Mesendoderm (in vitro differentiated cells): ENCODE data around the gene BTNL2.

Experiments
- DNase-seq: peaks from one replicate; pipeline ENCODE4 v3.0.0; 2013
- H2AK5ac ChIP-seq: 2 replicates; pipeline ENCODE4 v1.6.1; 2013; ENCODE audit warnings: low read length, inconsistent platforms
- H2BK120ac ChIP-seq: 2 replicates; pipeline ENCODE4 v1.6.1; 2013; ENCODE audit warnings: low read depth, mild to moderate bottlenecking, low read length, moderate library complexity, mixed read lengths
- H2BK15ac ChIP-seq: replicated peaks from 2 replicates; pipeline ENCODE4 v1.6.1; 2013; ENCODE audit warnings: low read depth, mild to moderate bottlenecking, moderate library complexity
- H2BK5ac ChIP-seq: 2 replicates; pipeline ENCODE4 v1.6.1; 2013; ENCODE audit warnings: low read length, inconsistent platforms
- H3K18ac ChIP-seq: 2 replicates; pipeline ENCODE4 v1.6.1; 2013; ENCODE audit warnings: mild to moderate bottlenecking, low read length, mixed read lengths
- H3K23ac ChIP-seq: one replicate; pipeline ENCODE4 v1.6.1; 2013; ENCODE audit warnings: low read length
- H3K27ac ChIP-seq: 2 replicates; pipeline ENCODE4 v1.5.1; 2013; ENCODE audit warnings: low read depth, mild to moderate bottlenecking, inconsistent platforms, low read length, moderate library complexity
- H3K27me3 ChIP-seq: 2 replicates; pipeline ENCODE4 v1.6.1; 2013; ENCODE audit warnings: low read length, control low read depth, mild to moderate bottlenecking, inconsistent platforms; ENCODE audit not compliant: insufficient read depth, poor library complexity
- H3K36me3 ChIP-seq: 2 replicates; pipeline ENCODE4 v1.6.1; 2013; ENCODE audit warnings: low read length, inconsistent platforms; ENCODE audit not compliant: control insufficient read depth, insufficient read depth
- H3K4ac ChIP-seq: one replicate; pipeline ENCODE4 v1.6.1; 2013; ENCODE audit warnings: low read depth, mild to moderate bottlenecking, low read length, moderate library complexity
- H3K4me1 ChIP-seq: 2 replicates; pipeline ENCODE4 v1.6.1; 2013; ENCODE audit warnings: low read depth, low read length, inconsistent platforms; ENCODE audit not compliant: control insufficient read depth
- H3K4me2 ChIP-seq: 2 replicates; pipeline ENCODE4 v1.6.1; 2013; ENCODE audit warnings: low read length
- H3K4me3 ChIP-seq: 2 replicates; pipeline ENCODE4 v1.5.1; 2013; ENCODE audit warnings: mild to moderate bottlenecking, low read length
- H3K56ac ChIP-seq: one replicate; pipeline ENCODE4 v1.6.1; 2013; ENCODE audit warnings: low read length
- H3K79me1 ChIP-seq: 2 replicates; pipeline ENCODE4 v1.6.1; 2013; ENCODE audit warnings: low read length, inconsistent platforms
- H3K79me2 ChIP-seq: 2 replicates; pipeline ENCODE4 v1.6.1; 2013; ENCODE audit warnings: mild to moderate bottlenecking, low read length; ENCODE audit not compliant: control insufficient read depth, insufficient read depth
- H3K9ac ChIP-seq: 2 replicates; pipeline ENCODE4 v1.6.1; 2013; ENCODE audit warnings: low read length, inconsistent platforms
- H4K5ac ChIP-seq: one replicate; pipeline ENCODE4 v1.6.1; 2013; ENCODE audit warnings: low read length
- H4K8ac ChIP-seq: one replicate; pipeline ENCODE4 v1.6.1; 2013; ENCODE audit warnings: low read depth, mild to moderate bottlenecking, control low read depth, low read length, moderate library complexity
- WGBS: extraction: QIAGEN DNeasy Blood & Tissue Kit; methylation state at CpG from one replicate; pipeline ENCODE4 v1.1.7; 2013; ENCODE audit warnings: low lambda C conversion rate, missing lambda C conversion rate; ENCODE audit not compliant: insufficient coverage; ENCODE audit errors: extremely low coverage; 5-methylcytosine and 5-hydroxymethylcytosine counted together

Gene BTNL2

GRCh38 chr6:32387589-32388340 lies 19.2 kb downstream of the BTNL2 start:
- no peak overlapping the region for H3K56ac ChIP-seq
- DNase-seq: no peak
- H2BK120ac ChIP-seq: no peak overlapping the region
- H4K5ac ChIP-seq: no peak overlapping the region
- no peak overlapping the region for H3K27ac ChIP-seq
- no peak overlapping the region for H3K4me3 ChIP-seq
- WGBS: no CpG with 5 or more reads among the region's 6 CpGs
- no peak overlapping the region for H3K4me2 ChIP-seq
- H3K36me3 ChIP-seq: no peaks in the 10 kb centered on the region
- H3K9ac ChIP-seq: no peak overlapping the region
- H2AK5ac ChIP-seq: no peak overlapping the region
- no peak overlapping the region for H3K23ac ChIP-seq
- no peak overlapping the region for H2BK15ac ChIP-seq
- no peaks in the 10 kb centered on the region for H3K79me2 ChIP-seq
- no peaks in the 10 kb centered on the region for H3K27me3 ChIP-seq
- no peaks in the 10 kb centered on the region for H3K4me1 ChIP-seq
- no peaks in the 10 kb centered on the region for H3K79me1 ChIP-seq
- no peak overlapping the region for H4K8ac ChIP-seq
- no peak overlapping the region for H3K4ac ChIP-seq
- no peak overlapping the region for H3K18ac ChIP-seq
- no peak overlapping the region for H2BK5ac ChIP-seq

GRCh38 chr6:32386040-32386439 lies 20.9 kb downstream of the BTNL2 start:
- Histone ChIP-seq H3K4me2 (no peak overlapping the region), H3K79me1 (no peaks in the 10 kb centered on the region), H3K23ac (no peak overlapping the region), H4K5ac (no peak overlapping the region), H3K4me1 (no peaks in the 10 kb centered on the region), H2AK5ac (no peak overlapping the region), H3K4ac (no peak overlapping the region), H3K27ac (no peak overlapping the region), H3K4me3 (no peak overlapping the region), H4K8ac (no peak overlapping the region), H2BK5ac (no peak overlapping the region), H3K18ac (no peak overlapping the region), H3K79me2 (no peaks in the 10 kb centered on the region), H3K9ac (no peak overlapping the region), H2BK15ac (no peak overlapping the region), H3K56ac (no peak overlapping the region), H3K36me3 (no peaks in the 10 kb centered on the region), H2BK120ac (no peak overlapping the region), H3K27me3 (no peaks in the 10 kb centered on the region)
- WGBS: no CpG with 5 or more reads among the region's 1 CpG
- DNase-seq: no peak

- Histone ChIP-seq H3K36me3 (no peaks in the 10 kb centered on the region), H3K56ac (no peak overlapping the region), H2BK120ac (no peak overlapping the region), H3K79me2 (no peaks in the 10 kb centered on the region), H3K4me2 (no peak overlapping the region), H2BK15ac (no peak overlapping the region), H3K79me1 (no peaks in the 10 kb centered on the region), H3K4ac (no peak overlapping the region), H4K5ac (no peak overlapping the region), H3K23ac (no peak overlapping the region), H3K4me1 (no peaks in the 10 kb centered on the region), H2AK5ac (no peak overlapping the region), H3K4me3 (no peak overlapping the region), H3K9ac (no peak overlapping the region), H3K18ac (no peak overlapping the region), H3K27ac (no peak overlapping the region), H4K8ac (no peak overlapping the region), H3K27me3 (no peaks in the 10 kb centered on the region), H2BK5ac (no peak overlapping the region)
- no CpG with 5 or more reads among the region's 1 CpG for WGBS
- DNase-seq: no peak
Measured at GRCh38 chr6:32382757-32383420, 24.1 kb downstream of the BTNL2 start.

DNA sequence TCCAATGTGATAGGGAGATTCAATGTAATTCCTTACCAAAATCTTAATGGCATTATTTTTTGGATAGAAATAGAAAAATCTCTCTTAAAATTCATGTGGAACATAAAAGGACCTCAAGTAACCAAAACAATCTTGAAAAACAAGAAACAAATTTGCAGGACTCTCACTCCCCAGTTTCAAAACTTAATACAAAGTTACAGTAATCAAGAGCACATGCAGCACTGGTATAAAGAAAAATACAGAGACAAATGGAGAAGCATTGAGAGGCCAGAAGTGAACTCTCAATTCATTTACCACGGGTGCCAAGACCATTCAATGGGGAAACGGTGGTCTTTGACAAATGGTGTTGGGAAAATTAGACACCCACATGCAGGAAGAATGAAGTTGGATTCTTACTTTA lies 27.4 kb downstream of the BTNL2 start:
- no peaks in the 10 kb centered on the region for H3K79me2 ChIP-seq
- no peak overlapping the region for H3K56ac ChIP-seq
- no peak overlapping the region for H4K8ac ChIP-seq
- no peak overlapping the region for H2BK5ac ChIP-seq
- H3K79me1 ChIP-seq: no peaks in the 10 kb centered on the region
- no peak overlapping the region for H3K27ac ChIP-seq
- H3K4ac ChIP-seq: no peak overlapping the region
- H2BK15ac ChIP-seq: no peak overlapping the region
- no peak overlapping the region for H2AK5ac ChIP-seq
- H3K23ac ChIP-seq: no peak overlapping the region
- no peaks in the 10 kb centered on the region for H3K4me1 ChIP-seq
- H4K5ac ChIP-seq: no peak overlapping the region
- H2BK120ac ChIP-seq: no peak overlapping the region
- DNase-seq: no peak
- H3K36me3 ChIP-seq: no peaks in the 10 kb centered on the region
- no peak overlapping the region for H3K4me3 ChIP-seq
- no peak overlapping the region for H3K4me2 ChIP-seq
- H3K27me3 ChIP-seq: no peaks in the 10 kb centered on the region
- H3K18ac ChIP-seq: no peak overlapping the region
- WGBS: no CpG with 5 or more reads among the region's 2 CpGs
- H3K9ac ChIP-seq: no peak overlapping the region

- no CpG with 5 or more reads among the region's 7 CpGs for WGBS
- no peak overlapping the region for H2BK5ac ChIP-seq
Measured at GRCh38 chr6:32375739-32376529, 31.0 kb downstream of the BTNL2 start.

More at GRCh38 chr6:32375739-32376529, 31.0 kb downstream of the BTNL2 start:
- Histone ChIP-seq H3K4me3 (no peak overlapping the region), H2BK15ac (no peak overlapping the region), H3K36me3 (no peaks in the 10 kb centered on the region), H3K56ac (no peak overlapping the region), H3K4me1 (no peaks in the 10 kb centered on the region), H3K79me2 (no peaks in the 10 kb centered on the region), H3K4me2 (no peak overlapping the region), H3K23ac (no peak overlapping the region), H3K27me3 (no peaks in the 10 kb centered on the region), H4K8ac (no peak overlapping the region), H4K5ac (no peak overlapping the region), H3K18ac (no peak overlapping the region), H3K79me1 (no peaks in the 10 kb centered on the region), H2BK120ac (no peak overlapping the region), H2AK5ac (no peak overlapping the region), H3K27ac (no peak overlapping the region), H3K4ac (no peak overlapping the region), H3K9ac (no peak overlapping the region)
- DNase-seq: no peak
